Bronchial epithelial cell (primary cell): ENCODE results near the gene NISCH. TPM values are rescaled to one million over a fixed set of nuclear protein-coding genes. Genes with fewer than 3 reads are reported as not detected.

Experiments
- DNase-seq: peaks from one replicate; pipeline ENCODE4 v3.0.0-alpha.2; 2010; ENCODE audit warnings: low read depth
- FAIRE-seq: peaks from 2 replicates; lab custom pipeline; 2011; peaks lifted over from hg19 to GRCh38; lab: Jason Lieb, UNC
- H3K27me3 ChIP-seq: 2 replicates; pipeline ENCODE4 v1.5.1; 2011; ENCODE audit warnings: low read length; ENCODE audit not compliant: control insufficient read depth, insufficient read depth
- H3K36me3 ChIP-seq: 2 replicates; pipeline ENCODE4 v1.5.1; 2011; ENCODE audit warnings: low read length; ENCODE audit not compliant: control insufficient read depth, insufficient read depth
- H3K4me3 ChIP-seq: 2 replicates; pipeline ENCODE4 v1.5.1; 2011; ENCODE audit warnings: mild to moderate bottlenecking, low read depth, low read length, control low read depth
- total RNA-seq: library from RNA; depleted of rRNA; stranded (reverse); fragments of >200 nt; gene quantifications from 2 replicates; pipeline ENCODE4 v1.2.1, GENCODE V29; 2014
- TF ChIP-seq, protein P1 (sequence below): IDR thresholded peaks from 2 replicates; pipeline ENCODE4 v1.5.1; 2011; ENCODE audit warnings: mild to moderate bottlenecking, moderate library complexity, low read length, control low read depth, inconsistent platforms; ENCODE audit not compliant: insufficient read depth, severe bottlenecking

The NISCH gene
- total RNA-seq, 1 donor from 2014 or later, result 30.5 TPM

GRCh38 chr3:52436500-52437149 lies 18.8 kb upstream of the NISCH start:
- FAIRE-seq (no peak), DNase-seq (no peak)
- Histone ChIP-seq H3K36me3 (no peaks in the 10 kb centered on the region), H3K4me3 (no peak overlapping the region), H3K27me3 (peaks cover 2% of the 10 kb centered on the region)
- TF ChIP-seq, protein P1, sequence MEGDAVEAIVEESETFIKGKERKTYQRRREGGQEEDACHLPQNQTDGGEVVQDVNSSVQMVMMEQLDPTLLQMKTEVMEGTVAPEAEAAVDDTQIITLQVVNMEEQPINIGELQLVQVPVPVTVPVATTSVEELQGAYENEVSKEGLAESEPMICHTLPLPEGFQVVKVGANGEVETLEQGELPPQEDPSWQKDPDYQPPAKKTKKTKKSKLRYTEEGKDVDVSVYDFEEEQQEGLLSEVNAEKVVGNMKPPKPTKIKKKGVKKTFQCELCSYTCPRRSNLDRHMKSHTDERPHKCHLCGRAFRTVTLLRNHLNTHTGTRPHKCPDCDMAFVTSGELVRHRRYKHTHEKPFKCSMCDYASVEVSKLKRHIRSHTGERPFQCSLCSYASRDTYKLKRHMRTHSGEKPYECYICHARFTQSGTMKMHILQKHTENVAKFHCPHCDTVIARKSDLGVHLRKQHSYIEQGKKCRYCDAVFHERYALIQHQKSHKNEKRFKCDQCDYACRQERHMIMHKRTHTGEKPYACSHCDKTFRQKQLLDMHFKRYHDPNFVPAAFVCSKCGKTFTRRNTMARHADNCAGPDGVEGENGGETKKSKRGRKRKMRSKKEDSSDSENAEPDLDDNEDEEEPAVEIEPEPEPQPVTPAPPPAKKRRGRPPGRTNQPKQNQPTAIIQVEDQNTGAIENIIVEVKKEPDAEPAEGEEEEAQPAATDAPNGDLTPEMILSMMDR, result no peak

DNA sequence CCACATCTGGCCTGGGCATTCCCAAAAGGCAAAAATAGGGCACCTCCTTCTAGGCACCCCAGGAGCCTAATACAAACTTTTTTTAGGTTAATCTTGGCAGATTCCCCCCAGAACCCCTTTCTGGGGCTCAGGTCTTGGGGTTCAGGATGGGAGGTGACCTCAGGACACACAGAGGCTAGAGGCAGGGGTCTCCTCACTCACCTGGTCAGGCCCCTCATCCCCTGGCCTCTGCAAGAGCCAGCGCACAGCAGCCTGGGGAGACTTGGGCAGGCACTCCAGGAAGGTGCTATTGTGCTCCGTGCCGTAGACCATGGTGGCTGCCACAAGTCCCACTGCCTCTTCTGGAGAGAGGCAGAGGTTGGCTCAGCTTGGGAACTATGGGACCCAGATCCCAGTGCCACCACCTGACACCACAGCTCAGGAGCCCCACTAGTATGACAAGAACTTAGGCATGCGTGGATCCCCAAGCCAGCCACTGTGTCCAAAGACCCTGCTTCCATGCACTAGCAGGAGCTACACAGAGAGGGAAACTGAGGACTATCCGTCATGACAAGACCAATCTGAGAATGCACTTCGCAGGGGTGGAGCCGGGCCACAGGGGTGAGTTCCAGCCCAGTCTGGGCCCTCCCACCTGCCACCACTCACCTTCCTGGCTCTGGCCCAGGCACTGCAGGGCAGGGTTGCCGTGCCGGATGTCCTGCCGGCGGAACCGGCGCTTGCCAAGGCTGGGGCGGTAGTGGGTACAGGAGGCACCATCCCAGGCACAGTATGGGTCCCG lies 17.9 kb upstream of the NISCH start:
- Histone ChIP-seq H3K27me3 (peaks cover 2% of the 10 kb centered on the region), H3K36me3 (no peaks in the 10 kb centered on the region), H3K4me3 (no peak overlapping the region)
- peak; percentile 28 for FAIRE-seq
- TF ChIP-seq, protein P1, result no peak
- DNase-seq, result no peak

DNA sequence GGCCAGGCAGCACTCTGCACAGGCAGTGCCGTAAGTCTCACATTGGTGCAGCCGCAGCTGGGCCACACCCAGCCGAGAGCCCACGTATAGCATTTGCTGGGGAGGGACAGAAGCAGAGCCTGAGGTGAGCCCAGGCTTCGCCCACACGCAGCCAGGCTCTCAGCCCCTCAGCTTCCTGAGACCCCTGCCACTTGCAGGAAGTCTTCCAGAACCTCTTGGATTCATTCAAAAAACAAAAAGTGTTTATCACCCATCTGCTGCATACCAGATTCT lies 17.4 kb upstream of the NISCH start:
- FAIRE-seq (no peak), DNase-seq (no peak)
- Histone ChIP-seq H3K27me3 (peaks cover 2% of the 10 kb centered on the region), H3K36me3 (no peaks in the 10 kb centered on the region), H3K4me3 (no peak overlapping the region)
- TF ChIP-seq, protein P1, result no peak

DNA sequence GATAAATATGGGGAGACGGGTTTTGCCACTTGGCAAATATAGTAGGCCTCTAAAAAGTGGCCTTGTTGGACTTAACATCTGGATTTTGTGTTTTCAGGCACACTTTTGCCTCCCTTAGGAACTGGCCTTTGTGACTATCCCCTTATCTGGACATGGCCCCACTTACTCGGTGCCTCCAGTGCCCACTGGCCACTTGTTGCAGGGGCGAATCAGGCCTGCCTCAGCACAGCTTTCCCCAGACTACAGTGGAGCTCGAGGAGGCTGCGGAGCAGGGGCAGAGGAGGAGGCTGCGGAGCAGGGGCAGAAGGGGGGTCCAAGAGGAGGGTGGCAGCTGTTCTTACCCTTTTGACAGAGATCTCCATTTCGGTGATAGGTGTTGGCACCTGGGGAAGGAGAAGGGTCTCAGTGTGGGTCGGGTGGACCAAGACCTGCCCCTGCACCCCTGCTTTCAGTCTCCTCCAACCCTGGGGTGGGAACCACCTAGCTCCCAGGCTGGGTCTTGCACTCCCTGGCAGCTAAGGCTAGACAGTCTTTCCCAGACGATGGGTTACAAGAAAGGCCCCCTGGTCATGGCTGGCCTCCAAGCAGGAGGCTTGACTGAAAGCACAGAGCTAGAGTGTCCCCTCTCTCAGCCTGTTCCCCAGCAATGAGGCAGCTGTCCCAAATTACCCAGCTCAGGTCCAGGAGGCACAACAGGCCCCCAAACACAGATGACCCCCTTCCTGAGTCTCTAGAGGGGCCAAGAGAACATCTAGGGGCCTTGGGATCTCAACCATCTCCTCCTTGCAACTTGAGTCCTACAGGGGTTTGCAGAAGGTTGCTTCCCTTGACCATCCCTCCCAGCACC lies 16.6 kb upstream of the NISCH start:
- no peaks in the 10 kb centered on the region for H3K36me3 ChIP-seq
- TF ChIP-seq, protein P1, result no peak
- peaks cover 2% of the 10 kb centered on the region for H3K27me3 ChIP-seq
- FAIRE-seq (no peak), DNase-seq (no peak)
- H3K4me3 ChIP-seq, result no peak overlapping the region

DNA sequence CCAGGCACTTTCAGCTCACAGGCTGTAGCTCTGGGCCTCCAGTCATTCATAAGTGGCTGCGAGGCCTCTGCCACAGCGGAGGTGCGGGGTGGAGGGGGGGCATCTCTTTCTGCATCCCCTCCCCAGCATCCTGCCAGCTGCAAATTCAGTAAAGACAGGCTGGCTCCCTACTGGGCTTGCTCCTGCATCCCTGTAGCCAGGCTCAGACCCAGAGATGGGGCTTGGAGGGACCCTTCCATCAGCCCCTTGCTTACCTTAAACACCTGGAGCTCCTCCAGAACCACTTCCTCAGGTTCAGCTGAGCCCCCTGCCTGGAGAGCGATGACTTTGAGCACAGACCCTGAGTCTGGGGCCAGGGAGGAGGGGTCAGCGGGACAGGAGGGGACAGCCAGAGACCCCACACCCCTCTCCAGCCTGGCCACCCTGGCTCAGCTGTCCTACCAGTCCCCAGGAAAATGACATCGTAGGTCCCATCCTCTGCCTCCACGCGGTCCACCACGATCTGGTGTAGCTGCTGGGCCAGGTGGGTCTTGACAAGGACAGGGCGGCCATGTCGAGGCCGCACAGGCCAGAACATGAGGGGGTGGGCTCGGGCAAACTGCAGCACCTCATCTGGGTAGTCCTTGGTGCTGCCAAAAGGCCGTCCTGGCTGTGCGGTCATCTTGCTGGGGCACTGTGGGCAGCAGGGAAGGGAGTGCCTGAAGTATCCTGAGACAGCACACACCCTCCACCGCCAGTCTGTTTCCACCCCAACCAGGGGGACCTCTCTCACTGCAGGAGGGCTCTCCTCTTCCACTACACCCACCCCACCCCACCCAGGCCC lies 15.8 kb upstream of the NISCH start:
- FAIRE-seq (no peak), DNase-seq (no peak)
- H3K4me3 ChIP-seq, result no peak overlapping the region

More for the DNA sequence above, 15.8 kb upstream of the NISCH start:
- H3K27me3 ChIP-seq, result no peaks in the 10 kb centered on the region
- TF ChIP-seq, protein P1, result no peak
- H3K36me3 ChIP-seq, result no peaks in the 10 kb centered on the region
